ENCODE data around the gene RASSF8.
A peak's percentile ranks its signal among the peaks of the same experiment; 100 is the strongest.

The RASSF8 gene

GRCh38 chr12:25957793-25958427 lies 572 bp upstream of the RASSF8 start:
- TF ChIP-seq CSDC2 (CRISPR knock-in tag; IDR thresholded peaks at IDR 0.05), result no peak
- TF ChIP-seq ZNF565 (CRISPR knock-in tag; conservative IDR thresholded peaks at IDR 0.05; ENCODE audit: low read depth), result no peak
- TF ChIP-seq PATZ1 (CRISPR knock-in tag; IDR thresholded peaks at IDR 0.05; ENCODE audit: borderline replicate concordance), result no peak
- no peak for TF ChIP-seq ZFP30 (CRISPR knock-in tag; IDR thresholded peaks at IDR 0.05)
- TF ChIP-seq PPARA (CRISPR knock-in tag; IDR thresholded peaks at IDR 0.05; ENCODE audit: borderline replicate concordance), result no peak
- no peak for TF ChIP-seq ZC3H10 (CRISPR knock-in tag; IDR thresholded peaks at IDR 0.05)
- no peak for TF ChIP-seq TSHZ2 (CRISPR knock-in tag; IDR thresholded peaks at IDR 0.05)
- TF ChIP-seq POU6F1 (CRISPR knock-in tag; IDR thresholded peaks at IDR 0.05; ENCODE audit: borderline replicate concordance, low read depth), result no peak
- TF ChIP-seq TOX (CRISPR knock-in tag; IDR thresholded peaks at IDR 0.05; ENCODE audit: borderline replicate concordance), result no peak
- TF ChIP-seq ISL1 (CRISPR knock-in tag; IDR thresholded peaks at IDR 0.05), result no peak
- TF ChIP-seq TCF4 (CRISPR knock-in tag; IDR thresholded peaks at IDR 0.05; ENCODE audit: borderline replicate concordance), result no peak
- no peak for TF ChIP-seq ESRRG (CRISPR knock-in tag; IDR thresholded peaks at IDR 0.05)
- no peak for TF ChIP-seq GLIS3 (CRISPR knock-in tag; IDR thresholded peaks at IDR 0.05)
- TF ChIP-seq ZNF8 (CRISPR knock-in tag; IDR thresholded peaks at IDR 0.05), result no peak
- TF ChIP-seq RARB (CRISPR knock-in tag; IDR thresholded peaks at IDR 0.05), result no peak
- TF ChIP-seq SNAI2 (CRISPR knock-in tag; IDR thresholded peaks at IDR 0.05), result no peak
- peak; percentile 26 for ATAC-seq

DNA sequence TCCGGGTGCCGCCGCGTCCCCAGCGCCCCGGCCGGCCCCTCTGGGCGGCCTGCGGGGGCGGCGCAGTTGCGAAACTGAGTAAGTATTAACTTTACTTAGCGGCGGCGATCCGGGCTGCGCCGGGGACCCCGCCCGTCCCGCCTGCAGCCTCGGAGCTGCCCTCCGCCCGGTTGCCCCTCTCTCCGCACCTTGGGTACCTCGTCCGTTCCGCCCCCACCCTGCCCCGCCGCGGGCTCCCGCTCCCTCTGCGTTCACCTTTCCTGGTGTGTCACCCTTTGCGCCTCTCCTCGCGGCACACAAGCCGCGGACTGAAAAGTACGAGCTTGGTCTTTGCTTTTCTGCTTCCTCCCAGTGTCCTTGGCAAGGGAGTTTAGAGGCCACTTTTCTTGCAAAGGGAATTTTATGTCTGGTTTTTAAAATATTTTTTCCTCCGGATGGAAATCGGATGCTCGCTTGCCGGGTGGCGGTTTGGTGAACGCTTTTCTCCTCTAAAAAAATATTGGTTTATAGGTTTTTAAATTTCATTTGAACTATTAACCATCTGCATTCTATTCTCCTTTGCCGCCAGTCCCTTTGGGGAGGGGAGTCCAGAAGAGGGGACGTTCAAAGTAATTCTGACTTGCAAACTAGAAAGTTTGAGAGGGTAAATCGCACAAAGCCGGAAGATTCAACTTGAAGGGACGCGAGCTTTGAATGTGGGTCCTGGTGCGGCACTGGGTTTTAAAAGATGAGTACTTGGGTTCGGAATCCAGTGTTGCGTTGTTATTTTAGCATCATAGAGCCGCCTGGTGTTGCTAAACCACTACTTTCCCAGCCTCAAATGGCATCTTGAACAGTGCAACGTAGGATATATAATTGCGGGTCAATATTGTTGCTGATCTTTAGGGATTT lies 834 bp downstream of the RASSF8 start:
- ATAC-seq, result peak; percentile 75
- no peak for TF ChIP-seq ZFP30 (CRISPR knock-in tag; IDR thresholded peaks at IDR 0.05)
- no peak for TF ChIP-seq RARB (CRISPR knock-in tag; IDR thresholded peaks at IDR 0.05)
- TF ChIP-seq CREB5 (CRISPR knock-in tag; IDR thresholded peaks at IDR 0.05; ENCODE audit: low read depth), result no peak
- TF ChIP-seq PPARA (CRISPR knock-in tag; IDR thresholded peaks at IDR 0.05; ENCODE audit: borderline replicate concordance), result no peak
- TF ChIP-seq GLIS3 (CRISPR knock-in tag; IDR thresholded peaks at IDR 0.05), result no peak
- no peak for TF ChIP-seq ZNF565 (CRISPR knock-in tag; conservative IDR thresholded peaks at IDR 0.05; ENCODE audit: low read depth)
- no peak for TF ChIP-seq BACH2 (CRISPR knock-in tag; IDR thresholded peaks at IDR 0.05; ENCODE audit: borderline replicate concordance)
- no peak for TF ChIP-seq CSDC2 (CRISPR knock-in tag; IDR thresholded peaks at IDR 0.05)
- TF ChIP-seq TCF4 (CRISPR knock-in tag; IDR thresholded peaks at IDR 0.05; ENCODE audit: borderline replicate concordance), result no peak
- no peak for TF ChIP-seq ZNF8 (CRISPR knock-in tag; IDR thresholded peaks at IDR 0.05)
- TF ChIP-seq ZFP3 (CRISPR knock-in tag; IDR thresholded peaks at IDR 0.05), result no peak
- no peak for TF ChIP-seq OSR1 (CRISPR knock-in tag; IDR thresholded peaks at IDR 0.05)
- no peak for TF ChIP-seq PATZ1 (CRISPR knock-in tag; IDR thresholded peaks at IDR 0.05; ENCODE audit: borderline replicate concordance)
- no peak for TF ChIP-seq ESRRG (CRISPR knock-in tag; IDR thresholded peaks at IDR 0.05)
- TF ChIP-seq TSHZ2 (CRISPR knock-in tag; IDR thresholded peaks at IDR 0.05), result no peak
- TF ChIP-seq, protein P1, sequence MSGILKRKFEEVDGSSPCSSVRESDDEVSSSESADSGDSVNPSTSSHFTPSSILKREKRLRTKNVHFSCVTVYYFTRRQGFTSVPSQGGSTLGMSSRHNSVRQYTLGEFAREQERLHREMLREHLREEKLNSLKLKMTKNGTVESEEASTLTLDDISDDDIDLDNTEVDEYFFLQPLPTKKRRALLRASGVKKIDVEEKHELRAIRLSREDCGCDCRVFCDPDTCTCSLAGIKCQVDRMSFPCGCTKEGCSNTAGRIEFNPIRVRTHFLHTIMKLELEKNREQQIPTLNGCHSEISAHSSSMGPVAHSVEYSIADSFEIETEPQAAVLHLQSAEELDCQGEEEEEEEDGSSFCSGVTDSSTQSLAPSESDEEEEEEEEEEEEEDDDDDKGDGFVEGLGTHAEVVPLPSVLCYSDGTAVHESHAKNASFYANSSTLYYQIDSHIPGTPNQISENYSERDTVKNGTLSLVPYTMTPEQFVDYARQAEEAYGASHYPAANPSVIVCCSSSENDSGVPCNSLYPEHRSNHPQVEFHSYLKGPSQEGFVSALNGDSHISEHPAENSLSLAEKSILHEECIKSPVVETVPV (CRISPR knock-in tag; IDR thresholded peaks at IDR 0.05), result no peak

Measured in SK-N-SH treated with all-trans-retinoic acid at 6 μM for 48 hours (cell line).